Measurements from ENCODE around the gene NSG1.
"Not testable (repeated sequence)": the region's sequence is repeated elsewhere in the genome, so short reads cannot be mapped to it uniquely, and the experiment has no call there.

NSG1 gene

GRCh38 chr4:4461850-4462249 lies 74.9 kb downstream of the NSG1 start:
- DNase-seq (ENCODE audit: low read depth in 1 of 2, low spot score in 1 of 2) = no peak

- no peak for DNase-seq (ENCODE audit: low read depth in 1 of 2, low spot score in 1 of 2)
These were observed 76.1 kb downstream of the NSG1 start for GRCh38 chr4:4462970-4463369.

- not testable (repeated sequence) for DNase-seq (ENCODE audit: low read depth in 1 of 2, low spot score in 1 of 2)
These were observed 78.3 kb downstream of the NSG1 start for GRCh38 chr4:4465238-4465637.

All from activated CD4-positive, alpha-beta T cell treated with anti-CD3 and anti-CD28 coated beads, Interleukin-2, amount 50 U/mL, for 24 hours (primary cell).